ENCODE results near the gene LMNB1. TPM values are rescaled to one million over a fixed set of nuclear protein-coding genes. Genes with fewer than 3 reads are reported as not detected.

The LMNB1 gene
- total RNA-seq, 1 donor from 2014 or later, result 20.9 TPM

GRCh38 chr5:126829098-126829497 is 52.2 kb downstream of the LMNB1 start:
- TF ChIP-seq POLR2A (IDR thresholded peaks at IDR 0.05) (no peak), POLR2AphosphoS5 (IDR thresholded peaks at IDR 0.05; ENCODE audit: insufficient read depth in 1 of 2, low read depth in 1 of 2) (no peak), CTCF (IDR thresholded peaks at IDR 0.05) (no peak)
- Histone ChIP-seq H3K36me3 (peaks cover 0 to 8% of the 10 kb centered on the region in 2 donors), H3K4me3 (no peak overlapping the region), H3K4me1 (no peaks in the 10 kb centered on the region), H3K9me3 (no peaks in the 10 kb centered on the region), H3K27me3 (no peaks in the 10 kb centered on the region), H3K27ac (no peak overlapping the region)
- intact Hi-C loops (cut with DNase I), result no loop called here
- no peak for DNase-seq (ENCODE audit: extremely low spot score in 2 of 2)

GRCh38 chr5:126830061-126830460 is 53.1 kb downstream of the LMNB1 start:
- Histone ChIP-seq H3K4me3 (no peak overlapping the region), H3K27me3 (no peaks in the 10 kb centered on the region), H3K27ac (no peak overlapping the region), H3K9me3 (no peaks in the 10 kb centered on the region), H3K4me1 (no peaks in the 10 kb centered on the region), H3K36me3 (peaks cover 0 to 8% of the 10 kb centered on the region in 2 donors)
- no peak for DNase-seq (ENCODE audit: extremely low spot score in 2 of 2)
- TF ChIP-seq POLR2AphosphoS5 (IDR thresholded peaks at IDR 0.05; ENCODE audit: insufficient read depth in 1 of 2, low read depth in 1 of 2) (no peak), CTCF (IDR thresholded peaks at IDR 0.05) (no peak), POLR2A (IDR thresholded peaks at IDR 0.05) (no peak)
- intact Hi-C loops (cut with DNase I), result no loop called here

- Histone ChIP-seq H3K4me3 (no peak overlapping the region), H3K27ac (no peak overlapping the region), H3K4me1 (no peaks in the 10 kb centered on the region), H3K27me3 (no peaks in the 10 kb centered on the region), H3K36me3 (peaks cover 0 to 8% of the 10 kb centered on the region in 2 donors), H3K9me3 (no peaks in the 10 kb centered on the region)
- TF ChIP-seq CTCF (IDR thresholded peaks at IDR 0.05) (no peak), POLR2AphosphoS5 (IDR thresholded peaks at IDR 0.05; ENCODE audit: insufficient read depth in 1 of 2, low read depth in 1 of 2) (no peak), POLR2A (IDR thresholded peaks at IDR 0.05) (no peak)
- intact Hi-C loops (cut with DNase I), result no loop called here
- DNase-seq (ENCODE audit: extremely low spot score in 2 of 2), result no peak
Measured at GRCh38 chr5:126831156-126831555, 54.2 kb downstream of the LMNB1 start.

- H3K4me3 ChIP-seq, result no peak overlapping the region
- DNase-seq (ENCODE audit: extremely low spot score in 2 of 2), result no peak
- intact Hi-C loops (cut with DNase I), result no loop called here
- no peaks in the 10 kb centered on the region for H3K9me3 ChIP-seq
- no peak for TF ChIP-seq CTCF (IDR thresholded peaks at IDR 0.05)
- TF ChIP-seq POLR2A (IDR thresholded peaks at IDR 0.05), result no peak
- no peak for TF ChIP-seq POLR2AphosphoS5 (IDR thresholded peaks at IDR 0.05; ENCODE audit: insufficient read depth in 1 of 2, low read depth in 1 of 2)
- H3K27me3 ChIP-seq, result no peaks in the 10 kb centered on the region
- H3K27ac ChIP-seq, result no peak overlapping the region
- no peaks in the 10 kb centered on the region for H3K36me3 ChIP-seq
- no peaks in the 10 kb centered on the region for H3K4me1 ChIP-seq
Measured at GRCh38 chr5:126836778-126837177, 59.8 kb downstream of the LMNB1 start.

- DNase-seq (ENCODE audit: extremely low spot score in 2 of 2), result no peak
- intact Hi-C loops (cut with DNase I), result no loop called here
- no peaks in the 10 kb centered on the region for H3K4me1 ChIP-seq
- no peak overlapping the region for H3K4me3 ChIP-seq
- no peak overlapping the region for H3K27ac ChIP-seq
- no peak for TF ChIP-seq POLR2A (IDR thresholded peaks at IDR 0.05)
- TF ChIP-seq CTCF (IDR thresholded peaks at IDR 0.05), result no peak
- TF ChIP-seq POLR2AphosphoS5 (IDR thresholded peaks at IDR 0.05; ENCODE audit: insufficient read depth in 1 of 2, low read depth in 1 of 2), result no peak
- H3K27me3 ChIP-seq, result no peaks in the 10 kb centered on the region
- H3K36me3 ChIP-seq, result no peaks in the 10 kb centered on the region
- no peaks in the 10 kb centered on the region for H3K9me3 ChIP-seq
Measured at GRCh38 chr5:126837242-126837641, 60.3 kb downstream of the LMNB1 start.
